Mucosa of descending colon (tissue), 3 donors: ENCODE measurements around the gene NFASC. TPM values are rescaled to one million over a fixed set of nuclear protein-coding genes. Genes with fewer than 3 reads are reported as not detected.

ENCODE experiments used
- ATAC-seq: fragments of 200-7000 bp; cut with Tn5 transposase; one replicate; pipeline ENCODE4 v1.9.1; 2020; ENCODE audit warnings: mild to moderate bottlenecking, moderate library complexity
- DNase-seq, 3 donors: peaks; one replicate each; pipeline ENCODE4 v3.0.0-alpha.2; 2020
- H3K36me3 ChIP-seq: fragments of 200-600 bp; one replicate; pipeline ENCODE4 v1.8.0; 2021; ENCODE audit warnings: low read depth, mild to moderate bottlenecking
- H3K4me1 ChIP-seq: fragments of 200-600 bp; one replicate; pipeline ENCODE4 v1.8.0; 2021; ENCODE audit warnings: low read depth, mild to moderate bottlenecking
- H3K4me3 ChIP-seq: fragments of 200-600 bp; one replicate; pipeline ENCODE4 v1.8.0; 2021; ENCODE audit warnings: mild to moderate bottlenecking
- H3K9me3 ChIP-seq: fragments of 200-600 bp; one replicate; pipeline ENCODE4 v1.8.0; 2021; ENCODE audit warnings: mild to moderate bottlenecking
- intact Hi-C, 2 donors: fragments of 100-400 bp; cut with DNase I in 1 of 2; cut with micrococcal nuclease in 1 of 2; formaldehyde crosslinking; loops; one replicate each; pipeline versions ENCODE4 v1.11.0 to v1.11.1; 2022; cut with DNase I, micrococcal nuclease
- total RNA-seq, 3 donors: library from RNA; stranded (reverse); fragmentation: NEBNext Ultra II Directional in 2 of 3; extraction: Animal tissue kit (Norgen Biotek cat#: 25700) in 2 of 3; gene quantifications; one replicate each; pipeline versions ENCODE4 v1.2.1 to v1.2.4, GENCODE V29; 2021 to 2023
- TF ChIP-seq, protein P1 (sequence below): fragments of 200-600 bp; IDR thresholded peaks from one replicate; pipeline ENCODE4 v1.8.0; 2022; ENCODE audit warnings: antibody characterized with exemption, mild to moderate bottlenecking
- donor health status: DM: no; HTN: no; CAD: no; lungs with moderate emphysema.
- donor health status: DM: no; HTN: no; CAD: no.
- donor health status: DM: no; HTN: yes; CAD: no.

The NFASC gene
- total RNA-seq, 3 donors from 2014 or later, result 12.3 to 27.6 (median 22.7) TPM

DNA sequence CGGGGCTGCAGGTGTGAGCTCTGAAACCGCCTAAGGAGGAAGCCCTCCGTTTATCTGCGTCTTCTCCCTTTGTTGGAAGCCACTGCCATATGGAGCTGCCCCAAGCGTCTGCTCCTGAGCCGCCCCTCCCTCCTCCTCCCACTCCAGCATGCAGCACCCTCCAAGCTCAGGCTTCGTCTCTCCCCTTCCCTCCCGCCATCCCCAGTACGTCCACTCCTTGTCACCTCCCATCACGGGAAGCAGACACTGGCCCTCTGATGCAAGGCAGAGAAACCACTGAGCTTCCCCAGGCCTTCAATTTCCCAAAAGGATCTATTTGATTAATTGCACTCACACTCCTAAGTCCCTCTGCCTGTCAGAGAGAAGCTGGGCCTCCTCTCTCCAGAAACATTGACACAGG is 52.5 kb downstream of the NFASC start:
- TF ChIP-seq, protein P1, sequence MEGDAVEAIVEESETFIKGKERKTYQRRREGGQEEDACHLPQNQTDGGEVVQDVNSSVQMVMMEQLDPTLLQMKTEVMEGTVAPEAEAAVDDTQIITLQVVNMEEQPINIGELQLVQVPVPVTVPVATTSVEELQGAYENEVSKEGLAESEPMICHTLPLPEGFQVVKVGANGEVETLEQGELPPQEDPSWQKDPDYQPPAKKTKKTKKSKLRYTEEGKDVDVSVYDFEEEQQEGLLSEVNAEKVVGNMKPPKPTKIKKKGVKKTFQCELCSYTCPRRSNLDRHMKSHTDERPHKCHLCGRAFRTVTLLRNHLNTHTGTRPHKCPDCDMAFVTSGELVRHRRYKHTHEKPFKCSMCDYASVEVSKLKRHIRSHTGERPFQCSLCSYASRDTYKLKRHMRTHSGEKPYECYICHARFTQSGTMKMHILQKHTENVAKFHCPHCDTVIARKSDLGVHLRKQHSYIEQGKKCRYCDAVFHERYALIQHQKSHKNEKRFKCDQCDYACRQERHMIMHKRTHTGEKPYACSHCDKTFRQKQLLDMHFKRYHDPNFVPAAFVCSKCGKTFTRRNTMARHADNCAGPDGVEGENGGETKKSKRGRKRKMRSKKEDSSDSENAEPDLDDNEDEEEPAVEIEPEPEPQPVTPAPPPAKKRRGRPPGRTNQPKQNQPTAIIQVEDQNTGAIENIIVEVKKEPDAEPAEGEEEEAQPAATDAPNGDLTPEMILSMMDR, result no peak
- DNase-seq, result no peak
- no peak for ATAC-seq
- H3K36me3 ChIP-seq, result no peaks in the 10 kb centered on the region
- intact Hi-C loops, result no loop called here
- H3K4me1 ChIP-seq, result peaks cover 4% of the 10 kb centered on the region
- no peaks in the 10 kb centered on the region for H3K9me3 ChIP-seq
- H3K4me3 ChIP-seq, result no peak overlapping the region

- TF ChIP-seq, protein P1, result no peak
- DNase-seq (no peak), ATAC-seq (no peak)
- Histone ChIP-seq H3K4me1 (peaks cover 4% of the 10 kb centered on the region), H3K9me3 (no peaks in the 10 kb centered on the region), H3K4me3 (no peak overlapping the region), H3K36me3 (no peaks in the 10 kb centered on the region)
- intact Hi-C loops, result no loop called here
Measured at GRCh38 chr1:204923626-204924012, 53.0 kb downstream of the NFASC start.

- Histone ChIP-seq H3K4me1 (no peaks in the 10 kb centered on the region), H3K9me3 (no peaks in the 10 kb centered on the region), H3K4me3 (no peak overlapping the region), H3K36me3 (no peaks in the 10 kb centered on the region)
- intact Hi-C loops, result no loop called here
- no peak for DNase-seq
- ATAC-seq, result no peak
- TF ChIP-seq, protein P1, result no peak
Measured at GRCh38 chr1:204924013-204924759, 53.5 kb downstream of the NFASC start.

DNA sequence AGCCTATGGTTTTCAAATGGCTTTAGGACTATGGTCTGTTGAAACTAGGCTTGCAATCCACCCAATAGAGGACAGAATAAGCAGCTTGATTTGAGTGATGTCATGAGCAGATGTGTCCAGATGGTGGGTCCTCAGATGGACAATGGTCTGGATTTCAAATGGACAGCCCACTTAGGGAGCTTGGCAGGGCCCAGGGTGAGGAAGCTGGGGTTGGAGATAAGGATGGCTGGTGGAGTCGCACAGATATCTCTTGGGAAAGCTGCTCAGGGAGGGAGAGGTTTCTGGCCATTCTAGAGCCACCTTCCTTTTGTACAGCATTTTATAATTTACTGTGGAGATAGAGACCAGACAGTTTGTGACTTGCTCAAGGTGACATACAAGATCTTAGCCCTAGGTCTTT is 55.0 kb downstream of the NFASC start:
- H3K4me1 ChIP-seq, result no peaks in the 10 kb centered on the region
- no peaks in the 10 kb centered on the region for H3K36me3 ChIP-seq
- ATAC-seq (no peak), DNase-seq (no peak)
- H3K4me3 ChIP-seq, result no peak overlapping the region
- no peaks in the 10 kb centered on the region for H3K9me3 ChIP-seq
- TF ChIP-seq, protein P1, result no peak
- intact Hi-C loops, result no loop called here

GRCh38 chr1:204927673-204928641 is 57.3 kb downstream of the NFASC start:
- Histone ChIP-seq H3K4me1 (no peaks in the 10 kb centered on the region), H3K4me3 (no peak overlapping the region), H3K9me3 (no peaks in the 10 kb centered on the region), H3K36me3 (no peaks in the 10 kb centered on the region)
- TF ChIP-seq, protein P1, result no peak
- DNase-seq, result peak in 1 of 3 donors; percentile 25
- ATAC-seq, result peak; percentile 34
- intact Hi-C loops, result no loop called here
